AG10803 (cell line): Measurements from ENCODE around the gene TNS4.

Source experiments
- DNase-seq: peaks from one replicate; pipeline ENCODE4 v3.0.0; 2010; ENCODE audit warnings: low read depth
- H3K4me3 ChIP-seq: 2 replicates; pipeline ENCODE4 v1.5.1; 2011; ENCODE audit warnings: mild to moderate bottlenecking, low read length, control low read depth
- CTCF ChIP-seq: conservative IDR thresholded peaks from 2 replicates; pipeline ENCODE4 v1.5.1; 2011; ENCODE audit warnings: mild to moderate bottlenecking, low read length, control low read depth, inconsistent platforms

Gene TNS4

GRCh38 chr17:40469805-40470675, 31.4 kb downstream of the TNS4 start:
- DNase-seq: no peak
- no peak for TF ChIP-seq CTCF
- no peak overlapping the region for H3K4me3 ChIP-seq

DNA sequence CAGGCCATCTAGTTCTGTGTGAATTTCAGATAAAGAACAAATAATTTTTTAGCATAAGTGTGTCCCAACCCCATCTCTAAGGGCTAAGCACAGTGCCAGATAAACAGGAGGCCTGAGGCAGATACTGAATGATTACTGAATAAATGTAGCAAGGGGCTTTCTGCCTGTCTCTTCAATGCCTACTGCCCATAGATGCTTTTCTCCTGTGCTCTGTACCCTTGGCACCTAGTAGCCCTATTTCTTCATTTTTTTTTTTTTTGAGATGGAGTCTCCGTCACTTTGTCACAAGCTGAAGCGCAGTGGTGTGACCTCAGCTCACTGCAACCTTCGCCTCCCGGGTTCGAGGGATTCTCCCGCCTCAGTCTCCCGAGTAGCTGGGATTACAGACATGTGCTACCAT, 32.9 kb downstream of the TNS4 start:
- no peak overlapping the region for H3K4me3 ChIP-seq
- TF ChIP-seq CTCF: no peak
- DNase-seq: no peak

GRCh38 chr17:40467281-40467867, 34.0 kb downstream of the TNS4 start:
- H3K4me3 ChIP-seq: no peak overlapping the region
- no peak for DNase-seq
- TF ChIP-seq CTCF: no peak

DNA sequence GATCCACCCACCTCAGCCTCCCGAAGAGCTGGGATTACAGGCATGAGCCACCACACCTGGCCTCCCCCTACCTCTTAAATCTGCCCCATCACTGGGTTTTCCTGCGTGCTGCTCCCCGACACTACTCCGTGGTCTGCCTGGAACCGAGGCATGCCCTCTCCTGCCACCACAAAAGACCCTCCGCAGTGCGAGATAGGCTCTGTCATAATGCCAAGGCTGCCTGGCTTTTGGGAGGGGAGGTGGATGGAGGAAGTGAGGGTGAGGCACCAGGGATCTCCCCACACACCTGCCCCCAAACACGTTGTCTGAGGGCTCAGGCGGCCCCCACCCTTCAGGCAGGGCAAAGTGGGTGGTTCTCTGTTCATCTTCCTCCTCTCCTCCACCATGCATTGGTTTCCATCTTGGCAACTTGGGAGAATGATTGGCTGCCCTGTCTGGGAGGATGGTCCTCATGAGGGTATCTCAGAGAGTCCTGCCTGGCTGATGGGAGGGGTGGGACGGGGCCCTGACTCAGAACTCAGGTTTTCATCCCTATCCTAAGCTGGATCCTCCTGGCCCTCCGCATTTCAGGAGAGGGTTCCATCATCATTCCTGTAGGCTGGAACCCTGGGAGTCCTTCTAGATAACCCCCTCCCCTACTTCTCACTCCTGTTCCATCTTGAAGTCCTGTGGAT, 35.0 kb downstream of the TNS4 start:
- TF ChIP-seq CTCF: no peak
- no peak for DNase-seq
- H3K4me3 ChIP-seq: no peak overlapping the region

GRCh38 chr17:40464392-40464855, 37.0 kb downstream of the TNS4 start:
- DNase-seq: no peak
- no peak for TF ChIP-seq CTCF
- no peak overlapping the region for H3K4me3 ChIP-seq

GRCh38 chr17:40463122-40463550, 38.3 kb downstream of the TNS4 start:
- TF ChIP-seq CTCF: no peak
- no peak for DNase-seq
- H3K4me3 ChIP-seq: no peak overlapping the region
